CD4-positive, alpha-beta T cell treated with Interleukin-6 at 100 ng/mL for 8 hours (primary cell): ENCODE results near the gene TOGARAM2.
"Not testable (repeated sequence)": the region's sequence is repeated elsewhere in the genome, so short reads cannot be mapped to it uniquely, and the experiment has no call there.

ENCODE experiments used
- DNase-seq: peaks from one replicate; pipeline ENCODE4 v3.0.0-alpha.2; 2020; ENCODE audit warnings: mixed read lengths, low spot score

The TOGARAM2 gene

DNA sequence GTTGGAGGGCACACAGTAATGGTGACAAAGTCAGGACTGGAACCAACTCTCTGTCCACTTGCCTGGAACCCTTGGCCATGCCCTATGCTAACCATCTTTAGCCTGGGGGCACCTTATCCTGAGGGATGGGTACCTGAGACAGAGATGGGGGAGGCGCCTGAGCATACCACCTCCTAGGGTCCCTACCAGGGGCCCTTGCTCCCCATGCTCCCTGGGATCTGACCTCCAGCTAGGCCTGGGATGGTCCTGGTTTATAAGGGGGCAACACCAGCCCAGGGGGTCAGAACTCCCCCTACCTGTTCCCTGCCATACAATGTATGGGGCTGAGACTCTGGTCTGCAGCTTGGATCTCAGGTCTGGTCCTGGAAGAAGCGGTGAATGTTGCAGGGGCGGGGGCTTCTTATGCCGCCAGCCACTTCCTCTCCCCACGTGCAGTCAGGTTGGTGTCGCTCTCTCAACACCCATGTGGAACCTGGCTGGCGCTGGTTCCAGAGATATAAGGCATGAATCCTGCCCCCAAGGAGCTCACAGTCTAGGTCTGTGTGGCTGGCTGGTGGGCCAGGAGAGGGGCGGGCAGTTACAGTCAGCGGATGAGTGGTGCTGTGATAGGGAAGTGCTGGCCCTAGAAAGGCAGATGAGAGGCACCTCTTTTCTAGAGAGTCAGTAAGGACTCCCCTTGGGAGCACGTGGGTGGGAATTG, 3.8 kb upstream of the TOGARAM2 start:
- DNase-seq: no peak

DNA sequence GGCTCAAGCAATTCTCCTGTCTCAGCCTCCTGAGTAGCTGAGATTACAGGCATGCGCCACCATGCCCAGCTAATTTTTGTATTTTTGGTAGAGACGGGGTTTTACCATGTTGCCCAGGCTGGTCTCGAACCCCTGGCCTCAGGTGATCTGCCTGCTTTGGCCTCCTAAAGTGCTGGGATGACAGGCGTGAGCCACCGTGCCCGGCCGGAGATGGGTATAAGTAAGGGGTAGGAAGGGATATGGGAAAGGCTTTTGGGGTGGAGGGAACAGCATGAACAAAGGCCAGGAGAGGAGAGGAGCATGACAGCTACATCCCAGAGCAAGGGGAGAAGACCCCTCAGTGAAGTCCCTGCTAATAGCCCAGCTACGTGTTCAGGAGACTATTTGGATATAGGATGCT, 3.1 kb upstream of the TOGARAM2 start:
- DNase-seq: not testable (repeated sequence)

DNA sequence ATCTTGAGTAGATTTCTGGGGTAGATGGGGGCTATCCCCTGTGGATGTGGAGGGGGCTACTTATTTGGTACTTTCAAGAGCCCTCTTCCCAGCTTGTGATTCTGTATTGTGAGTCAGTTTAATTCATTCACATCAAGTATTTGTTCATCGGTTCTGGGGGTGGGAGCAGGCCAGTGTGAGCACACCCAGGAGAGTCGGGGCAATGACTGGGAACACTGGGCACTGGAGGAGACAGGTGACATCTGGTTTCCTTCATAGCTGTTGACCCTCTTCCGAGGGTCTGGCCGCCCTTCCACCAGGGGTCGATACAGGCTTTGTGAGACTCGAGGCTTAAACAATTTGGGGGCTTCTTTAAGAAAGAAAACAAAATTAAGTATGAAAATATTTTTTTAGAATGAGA, 2.5 kb upstream of the TOGARAM2 start:
- DNase-seq: no peak

- DNase-seq: no peak
Observed at GRCh38 chr2:28979041-28979440, 2.1 kb upstream of the TOGARAM2 start.

DNA sequence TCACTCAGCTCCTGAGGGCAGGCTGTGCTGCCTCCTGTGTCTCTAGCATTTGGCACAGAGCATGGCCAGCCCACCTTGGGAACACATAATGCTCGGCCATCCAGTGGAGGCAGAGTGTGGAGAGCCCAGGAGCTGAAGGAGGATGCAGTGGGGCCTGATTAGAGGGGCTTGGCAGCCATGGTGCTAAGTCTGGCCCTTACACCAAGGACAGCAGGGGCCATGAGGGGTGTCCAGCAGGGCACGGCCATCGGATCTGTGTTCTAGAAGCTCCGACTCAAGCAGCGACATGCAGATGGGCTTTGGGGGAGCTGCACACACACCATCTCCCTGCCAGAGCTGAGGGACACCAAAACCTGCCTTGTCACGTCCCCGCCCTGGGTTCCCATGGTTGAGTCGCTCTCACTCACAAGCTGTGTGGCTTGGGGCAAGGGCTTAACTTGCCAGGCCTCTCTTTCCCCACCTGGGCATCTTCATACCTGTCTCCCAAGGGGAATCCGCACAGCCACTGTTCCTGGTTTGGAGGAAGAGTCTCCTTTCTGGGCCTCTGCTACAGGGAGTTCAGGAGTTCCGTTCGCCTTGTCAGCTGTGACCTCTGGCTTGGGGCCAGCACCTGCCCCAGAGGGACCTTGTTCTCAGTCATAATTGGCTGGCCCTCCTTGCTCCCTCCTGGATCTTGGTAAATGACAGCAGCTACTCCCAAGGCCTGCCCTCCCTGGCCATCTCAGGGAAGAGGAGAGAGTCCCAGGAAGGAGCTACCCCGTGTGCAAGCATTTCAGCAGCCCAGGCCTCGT, 1.3 kb upstream of the TOGARAM2 start:
- DNase-seq: no peak

DNA sequence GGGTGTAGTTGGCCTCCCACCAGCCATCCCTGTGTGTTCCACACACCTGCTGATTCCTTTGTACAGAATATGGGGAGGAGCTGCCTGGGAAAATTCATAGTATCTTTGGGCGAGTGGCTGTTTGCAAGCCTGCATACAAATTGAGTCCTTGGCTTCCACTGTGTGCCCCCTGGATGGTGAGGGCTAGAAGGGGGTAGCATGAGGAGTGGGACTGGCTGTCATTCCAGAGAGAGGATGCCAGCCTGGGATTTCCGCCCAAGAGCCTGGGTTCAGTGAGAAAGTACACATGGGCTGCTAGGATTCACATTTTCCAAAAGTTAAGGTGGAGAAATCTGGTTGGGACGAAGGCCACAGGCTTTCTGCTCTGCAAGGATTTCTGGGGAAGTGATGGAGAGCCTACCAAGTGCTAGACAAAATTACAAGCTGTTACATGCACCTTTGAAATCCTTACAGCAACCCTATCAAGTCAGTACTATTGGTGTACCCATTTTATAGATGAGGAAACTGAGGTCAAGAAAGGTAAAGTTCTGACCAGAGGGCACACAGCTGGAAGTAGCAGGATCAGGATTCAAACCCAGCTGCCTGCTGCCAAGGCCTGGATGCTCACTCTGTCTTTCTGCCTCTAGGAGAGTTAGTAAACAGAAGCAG, 606 bp upstream of the TOGARAM2 start:
- no peak for DNase-seq

- no peak for DNase-seq
Observed at GRCh38 chr2:28981620-28982376, 700 bp downstream of the TOGARAM2 start.

DNA sequence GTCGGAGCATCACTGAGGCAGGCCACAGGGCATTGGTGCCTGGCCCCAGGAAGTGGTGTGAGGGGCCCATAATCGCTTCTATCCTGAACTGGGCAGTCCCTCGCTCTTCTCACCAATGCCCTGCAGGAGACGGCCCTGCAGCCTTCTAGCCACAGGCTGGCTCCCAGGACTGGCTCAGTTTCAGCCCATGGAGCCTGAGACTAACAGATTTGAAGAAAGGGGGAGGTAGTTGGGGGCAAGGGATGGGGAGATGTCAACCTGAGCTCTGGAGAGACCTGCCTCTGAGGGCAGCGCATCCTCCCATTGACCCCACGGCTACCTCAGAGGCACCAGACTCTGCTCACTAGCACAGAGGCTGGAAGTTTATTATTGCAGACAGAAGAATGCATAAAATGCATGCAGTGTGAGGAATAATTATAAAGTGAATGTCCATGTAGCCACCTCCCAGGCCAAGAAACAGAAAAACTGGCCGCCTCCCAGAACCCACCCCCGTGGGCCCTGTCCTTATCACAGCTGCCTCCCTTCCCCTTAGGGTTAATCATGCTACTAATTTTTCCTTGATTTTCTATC, 1.4 kb downstream of the TOGARAM2 start:
- DNase-seq: no peak

- no peak for DNase-seq
Observed at GRCh38 chr2:28986429-28986828, 5.3 kb downstream of the TOGARAM2 start.

- DNase-seq: no peak
Observed at GRCh38 chr2:28989973-28990372, 8.9 kb downstream of the TOGARAM2 start.

GRCh38 chr2:28990445-28990844, 9.3 kb downstream of the TOGARAM2 start:
- no peak for DNase-seq

GRCh38 chr2:28991021-28991420, 9.9 kb downstream of the TOGARAM2 start:
- DNase-seq: no peak

DNA sequence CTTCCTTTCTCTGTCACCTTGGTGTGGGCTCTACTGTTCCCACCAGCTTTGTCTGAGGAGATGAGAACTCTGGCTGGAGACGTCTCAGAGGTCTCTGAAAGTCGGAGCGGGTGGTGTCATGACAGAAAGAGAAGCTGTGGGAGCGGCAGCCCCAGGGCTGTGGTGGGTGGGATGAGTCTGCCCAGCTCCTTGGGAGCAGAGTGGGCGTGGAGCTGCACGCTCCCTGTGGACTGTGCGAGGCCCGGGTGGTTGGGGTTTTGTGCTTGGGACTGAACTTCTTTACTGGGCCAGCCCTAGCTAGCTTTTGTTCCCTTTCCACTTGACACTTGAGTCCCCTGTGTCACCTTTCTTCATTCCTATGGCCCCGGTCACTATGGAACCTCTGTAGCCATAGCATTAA, 10.4 kb downstream of the TOGARAM2 start:
- no peak for DNase-seq

GRCh38 chr2:28993206-28993960, 12.3 kb downstream of the TOGARAM2 start:
- DNase-seq: no peak

GRCh38 chr2:28994074-28994473, 13.0 kb downstream of the TOGARAM2 start:
- no peak for DNase-seq

DNA sequence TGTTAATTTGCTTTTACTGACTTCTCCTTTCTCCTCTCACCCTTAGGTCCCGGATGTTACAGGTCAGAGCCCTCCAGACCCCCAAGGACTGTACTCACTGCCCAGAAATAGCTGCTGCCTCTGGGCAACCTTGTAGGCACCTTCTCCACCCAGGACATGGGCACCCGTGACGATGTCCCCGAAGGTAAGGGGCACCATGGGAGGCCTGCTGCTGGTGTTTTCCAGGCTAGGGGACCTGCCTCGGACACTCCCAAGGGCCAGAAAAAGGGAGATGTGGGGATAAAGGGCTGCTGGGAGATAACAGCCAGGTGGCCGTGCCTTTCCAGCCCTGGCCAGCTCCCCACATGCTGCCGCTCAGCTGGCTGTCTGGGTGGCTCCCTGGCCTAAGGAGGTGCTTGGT, 13.6 kb downstream of the TOGARAM2 start:
- DNase-seq: no peak

DNA sequence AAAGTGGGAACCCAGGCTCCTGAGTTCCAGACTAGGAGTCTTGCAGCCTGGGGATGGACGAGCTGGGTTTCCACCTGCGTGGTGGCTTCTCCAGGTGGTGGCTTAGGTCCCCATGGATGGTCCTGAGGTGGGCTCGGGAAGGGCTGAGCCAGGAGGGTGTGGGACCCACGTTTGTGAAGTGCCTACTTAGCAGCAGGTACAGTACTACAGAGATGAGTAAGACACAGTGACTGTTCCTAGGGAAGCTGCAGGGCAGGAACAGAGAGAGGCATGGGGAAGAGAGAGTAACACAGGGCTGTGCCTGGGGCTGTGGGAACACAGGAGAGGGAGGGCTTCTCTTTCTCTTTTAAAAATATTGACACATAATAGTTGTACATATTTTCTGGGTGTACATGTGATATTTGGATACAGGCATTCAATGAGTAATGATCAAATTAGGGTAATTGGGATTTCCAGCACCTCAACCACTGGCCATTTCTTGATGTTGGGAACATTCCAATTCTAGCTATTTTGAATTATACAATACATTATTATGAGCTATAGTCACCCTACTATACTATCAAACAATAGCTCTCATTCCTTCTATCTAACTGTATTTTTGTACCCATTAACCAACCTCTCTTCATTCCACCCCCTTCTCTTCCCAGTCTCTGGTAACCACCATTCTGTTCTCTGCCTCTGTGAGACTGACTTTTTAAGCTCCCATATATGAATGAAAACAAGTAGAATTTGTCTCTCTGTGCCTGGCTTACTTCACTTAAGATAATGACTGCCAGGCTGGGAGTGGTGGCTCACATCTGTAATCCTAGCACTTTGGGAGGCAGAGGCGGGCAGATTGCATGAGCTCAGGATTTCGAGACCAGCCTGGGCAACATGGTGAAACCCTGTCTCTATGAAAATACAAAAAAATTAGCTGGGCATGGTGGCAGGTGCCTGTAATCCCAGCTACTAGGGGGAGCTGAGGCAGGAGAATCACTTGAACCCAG, 15.0 kb downstream of the TOGARAM2 start:
- DNase-seq: no peak

GRCh38 chr2:28997237-28997846, 16.2 kb downstream of the TOGARAM2 start:
- DNase-seq: no peak
